SK-N-SH (cell line): Measurements from ENCODE around the gene GATA2. TPM values are rescaled to one million over a fixed set of nuclear protein-coding genes. Genes with fewer than 3 reads are reported as not detected.

Source experiments
- CTCF ChIA-PET: fragments of 300-600, 350-600 bp; formaldehyde crosslinking; extraction: SDS; loops from one replicate; lab custom pipeline; 2021; lab: Yijun Ruan, JAX
- POLR2A ChIA-PET: fragments of 350-600 bp; sonication (Branson Sonifier 250); formaldehyde crosslinking; extraction: SDS; loops from one replicate; lab custom pipeline; 2020; ENCODE audit warnings: antibody characterized with exemption, inconsistent platforms; lab: Yijun Ruan, JAX
- DNase-seq: peaks from one replicate; pipeline ENCODE4 v3.0.0; 2012
- H2AFZ ChIP-seq: fragments of 200-600 bp; sonication (generic); 2 replicates; pipeline ENCODE4 v1.8.1; 2016; ENCODE audit warnings: antibody characterized with exemption, mild to moderate bottlenecking, low read depth
- H3F3A ChIP-seq: fragments of 200-600 bp; sonication (generic); replicated peaks from 2 replicates; pipeline ENCODE3; 2016; ENCODE audit warnings: antibody characterized with exemption, mild to moderate bottlenecking; ENCODE audit not compliant: insufficient read depth
- H3K27ac ChIP-seq, 2 experiments: fragments of 200-500 bp in 1 of 2; fragments of 200-600 bp in 1 of 2; sonication (Bioruptor generic) in 1 of 2; sonication (generic), shearing (Covaris generic) in 1 of 2; 2 replicates each; pipeline versions ENCODE4 v1.5.1 to v1.6.1; 2014 to 2016; ENCODE audit warnings: low read depth in 2 of 2, inconsistent platforms in 1 of 2, low read length in 1 of 2, mild to moderate bottlenecking in 1 of 2, mixed read lengths in 1 of 2
- H3K27me3 ChIP-seq: fragments of 200-600 bp; sonication (generic), shearing (Covaris generic); 2 replicates; pipeline ENCODE4 v1.6.1; 2016; ENCODE audit warnings: mixed run types; ENCODE audit not compliant: insufficient read depth
- H3K36me3 ChIP-seq, 2 experiments: fragments of 200-500 bp in 1 of 2; fragments of 200-600 bp in 1 of 2; sonication (Bioruptor generic) in 1 of 2; sonication (generic) in 1 of 2; replicated peaks in 1 of 2; 2 replicates each; pipeline versions ENCODE3 to v1.5.1; 2014 to 2016; ENCODE audit warnings: low read length in 1 of 2, mild to moderate bottlenecking in 1 of 2; ENCODE audit not compliant: insufficient read depth in 2 of 2, control insufficient read depth in 1 of 2
- H3K4me1 ChIP-seq, 2 experiments: fragments of 200-500 bp in 1 of 2; fragments of 200-600 bp in 1 of 2; sonication (Bioruptor generic) in 1 of 2; sonication (generic), shearing (Covaris generic) in 1 of 2; 2 replicates each; pipeline versions ENCODE4 v1.5.1 to v1.6.1; 2014 to 2016; ENCODE audit warnings: low read depth in 1 of 2, low read length in 1 of 2, mixed run types in 1 of 2; ENCODE audit not compliant: insufficient read depth in 2 of 2, control insufficient read depth in 1 of 2
- H3K4me2 ChIP-seq: fragments of 200-600 bp; sonication (generic), shearing (Covaris generic); 2 replicates; pipeline ENCODE4 v1.6.1; 2017; ENCODE audit warnings: mixed run types
- H3K4me3 ChIP-seq, 2 experiments: fragments of 200-500 bp in 1 of 2; fragments of 200-600 bp in 1 of 2; sonication (Bioruptor generic) in 1 of 2; sonication (generic), shearing (Covaris generic) in 1 of 2; 2 replicates each; pipeline versions ENCODE4 v1.5.1 to v1.8.1; 2014 to 2016; ENCODE audit warnings: low read depth in 2 of 2, inconsistent platforms in 1 of 2, low read length in 1 of 2, mild to moderate bottlenecking in 1 of 2, mixed read lengths in 1 of 2, moderate library complexity in 1 of 2
- H3K79me2 ChIP-seq: fragments of 200-600 bp; sonication (generic); 2 replicates; pipeline ENCODE4 v1.8.1; 2017; ENCODE audit warnings: mild to moderate bottlenecking; ENCODE audit not compliant: insufficient read depth
- H3K9ac ChIP-seq: fragments of 200-600 bp; sonication (generic); 2 replicates; pipeline ENCODE4 v1.6.1; 2017; ENCODE audit warnings: mixed run types
- H3K9me2 ChIP-seq: fragments of 200-600 bp; sonication (generic); 2 replicates; pipeline ENCODE4 v1.6.1; 2017; ENCODE audit warnings: mixed run types
- H3K9me3 ChIP-seq: fragments of 200-600 bp; sonication (generic); 2 replicates; pipeline ENCODE4 v1.6.1; 2017; ENCODE audit warnings: mixed run types, mild to moderate bottlenecking, moderate library complexity
- H4K20me1 ChIP-seq: fragments of 200-600 bp; sonication (generic); 2 replicates; pipeline ENCODE4 v1.6.1; 2017; ENCODE audit warnings: mild to moderate bottlenecking, mixed run types; ENCODE audit not compliant: insufficient read depth
- EZH2phosphoT487 ChIP-seq: fragments of 200-600 bp; sonication (generic); IDR thresholded peaks from 2 replicates; pipeline ENCODE4 v1.6.1; 2017; ENCODE audit warnings: low read depth, mixed run types, mild to moderate bottlenecking, antibody characterized with exemption, moderate library complexity, borderline replicate concordance
- FOXJ3 ChIP-seq: sonication (generic); formaldehyde crosslinking; IDR thresholded peaks from 2 replicates; pipeline ENCODE4 v1.5.1; 2020; ENCODE audit warnings: mild to moderate bottlenecking, missing genetic modification reagents
- MEF2A ChIP-seq: IDR thresholded peaks from 2 replicates; pipeline ENCODE4 v1.4.0; 2012; ENCODE audit warnings: low read depth, borderline replicate concordance
- RXRA ChIP-seq: IDR thresholded peaks from 2 replicates; pipeline ENCODE4 v1.4.0; 2012; ENCODE audit warnings: low read depth, mild to moderate bottlenecking, borderline replicate concordance
- TAF1 ChIP-seq: IDR thresholded peaks from 2 replicates; pipeline ENCODE4 v1.6.1; 2012; ENCODE audit warnings: low read depth, mild to moderate bottlenecking, low read length, moderate library complexity, borderline replicate concordance
- TEAD4 ChIP-seq: IDR thresholded peaks from 2 replicates; pipeline ENCODE4 v1.4.0; 2012; ENCODE audit warnings: mild to moderate bottlenecking, borderline replicate concordance; ENCODE audit not compliant: insufficient read depth
- USF1 ChIP-seq: IDR thresholded peaks from 2 replicates; pipeline ENCODE4 v1.4.0; 2012; ENCODE audit warnings: low read depth, borderline replicate concordance
- USF2 ChIP-seq: fragments of 150-350 bp; IDR thresholded peaks from 2 replicates; pipeline ENCODE4 v1.6.1; 2017; ENCODE audit warnings: antibody characterized with exemption, low read length, low read depth, borderline replicate concordance
- WGBS: methylation state at CpG from one replicate; pipeline ENCODE4 v1.1.6; 2017; ENCODE audit warnings: low lambda C conversion rate; 5-methylcytosine and 5-hydroxymethylcytosine counted together
- polyA plus RNA-seq, 3 experiments: library from polyadenylated mRNA; depleted of rRNA; stranded (reverse); fragments of >200 nt; gene quantifications; 2 replicates each; pipeline ENCODE4 v1.2.3, GENCODE V29; 2012

Gene GATA2
- polyA plus RNA-seq, 1 of the 3 experiments (the other 2 are of a cell fraction): 5.5 TPM

GRCh38 chr3:128430301-128430700 lies 62.7 kb downstream of the GATA2 start:
- POLR2A ChIA-PET: interaction anchor here (0.8 to 2.7 kb wide), 8 partner anchors 8 to 54 kb away, joined by 3 to 11 read pairs (median 3); no protein-coding TSS in a partner anchor

GRCh38 chr3:128429751-128430150 lies 63.2 kb downstream of the GATA2 start:
- H3K9me3 ChIP-seq: no peaks in the 10 kb centered on the region
- TF ChIP-seq FOXJ3 (CRISPR knock-in tag): no peak
- no peak for TF ChIP-seq MEF2A
- no peak for TF ChIP-seq RXRA
- TF ChIP-seq EZH2phosphoT487: no peak
- no peak for TF ChIP-seq TEAD4
- no peak for TF ChIP-seq USF1
- no peak for TF ChIP-seq USF2
- H3F3A ChIP-seq: no peaks in the 10 kb centered on the region
- no peak overlapping the region for H2AFZ ChIP-seq
- H3K36me3 ChIP-seq: no peaks in the 10 kb centered on the region
- ChIA-PET CTCF (interaction anchor here (0.7 to 11.3 kb wide), 7 partner anchors 9 to 55 kb away, joined by 3 to 177 read pairs (median 4); no protein-coding TSS in a partner anchor), POLR2A (interaction anchor here (0.8 to 2.7 kb wide), 8 partner anchors 9 to 55 kb away, joined by 3 to 11 read pairs (median 3); no protein-coding TSS in a partner anchor)
- H3K79me2 ChIP-seq: no peaks in the 10 kb centered on the region
- no peak overlapping the region for H3K9ac ChIP-seq
- peak overlapping the region in 1 of 2 experiments; percentile 24; a peak in 1 of 4 replicates for H3K27ac ChIP-seq
- no peaks in the 10 kb centered on the region for H3K27me3 ChIP-seq
- H3K4me3 ChIP-seq: no peak overlapping the region
- no peak for DNase-seq
- H4K20me1 ChIP-seq: no peaks in the 10 kb centered on the region
- peaks cover 0 to 68% of the 10 kb centered on the region in 2 experiments; a peak in 2 of 4 replicates for H3K4me1 ChIP-seq
- H3K9me2 ChIP-seq: no peaks in the 10 kb centered on the region
- WGBS: 95% methylated on average over 6 of the region's 8 CpGs
- no peak overlapping the region for H3K4me2 ChIP-seq

More at GRCh38 chr3:128430301-128430700, 62.7 kb downstream of the GATA2 start:
- Histone ChIP-seq H3K9ac (no peak overlapping the region), H3K9me3 (no peaks in the 10 kb centered on the region), H4K20me1 (no peaks in the 10 kb centered on the region), H3K4me2 (no peak overlapping the region), H3K9me2 (no peaks in the 10 kb centered on the region), H3K36me3 (no peaks in the 10 kb centered on the region), H3F3A (no peaks in the 10 kb centered on the region), H3K79me2 (no peaks in the 10 kb centered on the region), H3K4me1 (peaks cover 0 to 70% of the 10 kb centered on the region in 2 experiments; a peak in 2 of 4 replicates), H3K27ac (peak overlapping the region in 1 of 2 experiments; percentile 24; a peak in 1 of 4 replicates), H3K27me3 (no peaks in the 10 kb centered on the region), H2AFZ (no peak overlapping the region), H3K4me3 (no peak overlapping the region)
- CTCF ChIA-PET: interaction anchor here (1.0 to 11.3 kb wide), 6 partner anchors 8 to 260 kb away, joined by 3 to 177 read pairs (median 4); no protein-coding TSS in a partner anchor
- peak; percentile 68 for DNase-seq
- WGBS: 85% methylated on average over 6 of the region's 10 CpGs
- TF ChIP-seq TAF1: no peak

Other genes with a start within 250 kb of the GATA2 start
- not detected in 2 replicates for gene DNAJB8, start 26.3 kb downstream of the GATA2 start, polyA plus RNA-seq (2012; rRNA removed)
- 162 and 183 TPM in 2 replicates for gene RPN1, start 157.6 kb upstream of the GATA2 start, polyA plus RNA-seq (2012; rRNA removed)
- 271 and 329 TPM in 2 replicates for gene RAB7A, start 233.0 kb upstream of the GATA2 start, polyA plus RNA-seq (2012; rRNA removed)